Measurements from ENCODE around the gene CNPY4.

DNA sequence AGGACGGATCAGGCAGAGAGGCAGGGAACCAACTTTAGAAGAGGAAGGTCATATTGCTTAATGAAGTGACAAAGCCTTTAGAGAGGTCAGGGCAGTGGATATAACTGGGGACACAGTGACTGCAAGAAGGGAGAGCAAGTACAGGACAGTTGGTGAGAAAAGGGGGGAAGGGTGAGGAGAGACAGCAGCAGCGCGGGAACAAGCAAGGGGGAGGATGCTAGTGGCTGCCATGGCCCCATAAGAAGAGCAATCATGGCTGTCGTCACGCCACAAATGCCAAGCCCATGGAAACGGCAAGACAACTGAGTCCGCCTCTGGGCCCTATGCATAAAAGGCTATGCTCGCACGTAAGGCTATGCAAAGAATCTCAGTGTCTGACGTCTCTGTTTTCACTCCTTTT is 47.0 kb upstream of the CNPY4 start:
- TF ChIP-seq POLR2A (IDR thresholded peaks at IDR 0.05), result no peak
- TF ChIP-seq, protein P1, sequence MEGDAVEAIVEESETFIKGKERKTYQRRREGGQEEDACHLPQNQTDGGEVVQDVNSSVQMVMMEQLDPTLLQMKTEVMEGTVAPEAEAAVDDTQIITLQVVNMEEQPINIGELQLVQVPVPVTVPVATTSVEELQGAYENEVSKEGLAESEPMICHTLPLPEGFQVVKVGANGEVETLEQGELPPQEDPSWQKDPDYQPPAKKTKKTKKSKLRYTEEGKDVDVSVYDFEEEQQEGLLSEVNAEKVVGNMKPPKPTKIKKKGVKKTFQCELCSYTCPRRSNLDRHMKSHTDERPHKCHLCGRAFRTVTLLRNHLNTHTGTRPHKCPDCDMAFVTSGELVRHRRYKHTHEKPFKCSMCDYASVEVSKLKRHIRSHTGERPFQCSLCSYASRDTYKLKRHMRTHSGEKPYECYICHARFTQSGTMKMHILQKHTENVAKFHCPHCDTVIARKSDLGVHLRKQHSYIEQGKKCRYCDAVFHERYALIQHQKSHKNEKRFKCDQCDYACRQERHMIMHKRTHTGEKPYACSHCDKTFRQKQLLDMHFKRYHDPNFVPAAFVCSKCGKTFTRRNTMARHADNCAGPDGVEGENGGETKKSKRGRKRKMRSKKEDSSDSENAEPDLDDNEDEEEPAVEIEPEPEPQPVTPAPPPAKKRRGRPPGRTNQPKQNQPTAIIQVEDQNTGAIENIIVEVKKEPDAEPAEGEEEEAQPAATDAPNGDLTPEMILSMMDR (IDR thresholded peaks at IDR 0.05), result no peak

Data from body of pancreas (tissue), 4 donors.